ENCODE measurements around the gene DYNC1LI1.

DNA sequence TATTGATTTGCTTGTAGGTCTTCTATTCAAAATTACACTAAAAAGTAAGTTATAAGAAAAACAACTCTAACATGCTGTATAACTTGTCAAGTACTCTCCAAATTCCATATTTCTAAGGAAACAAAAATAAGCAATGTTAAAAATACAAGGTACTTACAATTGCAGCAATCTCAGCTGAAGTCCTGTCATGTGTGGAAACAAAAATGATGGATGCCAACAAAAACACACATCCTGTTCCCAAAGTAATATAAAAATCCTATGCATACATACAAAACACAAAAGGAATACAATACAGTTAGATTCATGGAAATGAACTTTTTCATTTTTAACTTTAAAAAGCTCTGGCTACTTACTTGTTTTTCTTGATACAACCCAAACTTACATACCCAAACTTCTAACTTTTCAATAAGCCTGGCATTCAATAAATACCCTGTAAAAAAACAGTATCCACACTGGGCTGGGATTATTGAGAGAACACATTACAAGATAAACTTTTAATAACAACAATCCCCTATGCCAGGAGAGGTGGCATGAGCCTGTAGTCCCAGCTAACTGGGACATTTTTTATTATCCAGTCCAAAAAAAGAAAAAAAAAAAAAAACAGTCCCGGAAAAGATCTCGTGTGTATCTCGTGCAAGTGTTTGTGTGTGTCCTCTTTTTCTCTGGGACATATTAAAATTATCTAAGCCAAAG, 82.7 kb downstream of the DYNC1LI1 start:
- no peak for TF ChIP-seq EZH2 (IDR thresholded peaks at IDR 0.05; ENCODE audit: low read length, missing control alignments)
- TF ChIP-seq, protein P1, sequence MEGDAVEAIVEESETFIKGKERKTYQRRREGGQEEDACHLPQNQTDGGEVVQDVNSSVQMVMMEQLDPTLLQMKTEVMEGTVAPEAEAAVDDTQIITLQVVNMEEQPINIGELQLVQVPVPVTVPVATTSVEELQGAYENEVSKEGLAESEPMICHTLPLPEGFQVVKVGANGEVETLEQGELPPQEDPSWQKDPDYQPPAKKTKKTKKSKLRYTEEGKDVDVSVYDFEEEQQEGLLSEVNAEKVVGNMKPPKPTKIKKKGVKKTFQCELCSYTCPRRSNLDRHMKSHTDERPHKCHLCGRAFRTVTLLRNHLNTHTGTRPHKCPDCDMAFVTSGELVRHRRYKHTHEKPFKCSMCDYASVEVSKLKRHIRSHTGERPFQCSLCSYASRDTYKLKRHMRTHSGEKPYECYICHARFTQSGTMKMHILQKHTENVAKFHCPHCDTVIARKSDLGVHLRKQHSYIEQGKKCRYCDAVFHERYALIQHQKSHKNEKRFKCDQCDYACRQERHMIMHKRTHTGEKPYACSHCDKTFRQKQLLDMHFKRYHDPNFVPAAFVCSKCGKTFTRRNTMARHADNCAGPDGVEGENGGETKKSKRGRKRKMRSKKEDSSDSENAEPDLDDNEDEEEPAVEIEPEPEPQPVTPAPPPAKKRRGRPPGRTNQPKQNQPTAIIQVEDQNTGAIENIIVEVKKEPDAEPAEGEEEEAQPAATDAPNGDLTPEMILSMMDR (conservative IDR thresholded peaks at IDR 0.05 in 1 of 2, IDR thresholded peaks at IDR 0.05 in 1 of 2; ENCODE audit: low read depth in 1 of 2, low read length in 2 of 2): no peak
